ENCODE data around the gene KMO. TPM values are rescaled to one million over a fixed set of nuclear protein-coding genes. Genes with fewer than 3 reads are reported as not detected.

Gene KMO
- total RNA-seq, 4 donors from 2014 or later = 0.04 to 0.19 (median 0.07) TPM

GRCh38 chr1:241641773-241642592, 109.8 kb downstream of the KMO start:
- no peak for TF ChIP-seq POLR2A (IDR thresholded peaks at IDR 0.05)
- TF ChIP-seq, protein P1, sequence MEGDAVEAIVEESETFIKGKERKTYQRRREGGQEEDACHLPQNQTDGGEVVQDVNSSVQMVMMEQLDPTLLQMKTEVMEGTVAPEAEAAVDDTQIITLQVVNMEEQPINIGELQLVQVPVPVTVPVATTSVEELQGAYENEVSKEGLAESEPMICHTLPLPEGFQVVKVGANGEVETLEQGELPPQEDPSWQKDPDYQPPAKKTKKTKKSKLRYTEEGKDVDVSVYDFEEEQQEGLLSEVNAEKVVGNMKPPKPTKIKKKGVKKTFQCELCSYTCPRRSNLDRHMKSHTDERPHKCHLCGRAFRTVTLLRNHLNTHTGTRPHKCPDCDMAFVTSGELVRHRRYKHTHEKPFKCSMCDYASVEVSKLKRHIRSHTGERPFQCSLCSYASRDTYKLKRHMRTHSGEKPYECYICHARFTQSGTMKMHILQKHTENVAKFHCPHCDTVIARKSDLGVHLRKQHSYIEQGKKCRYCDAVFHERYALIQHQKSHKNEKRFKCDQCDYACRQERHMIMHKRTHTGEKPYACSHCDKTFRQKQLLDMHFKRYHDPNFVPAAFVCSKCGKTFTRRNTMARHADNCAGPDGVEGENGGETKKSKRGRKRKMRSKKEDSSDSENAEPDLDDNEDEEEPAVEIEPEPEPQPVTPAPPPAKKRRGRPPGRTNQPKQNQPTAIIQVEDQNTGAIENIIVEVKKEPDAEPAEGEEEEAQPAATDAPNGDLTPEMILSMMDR (IDR thresholded peaks at IDR 0.05) = no peak
- H3K27ac ChIP-seq = peak overlapping the region in 1 of 4 donors; percentile 94
- peaks cover 0 to 37% (median 17%) of the 10 kb centered on the region in 3 donors for H3K4me1 ChIP-seq

DNA sequence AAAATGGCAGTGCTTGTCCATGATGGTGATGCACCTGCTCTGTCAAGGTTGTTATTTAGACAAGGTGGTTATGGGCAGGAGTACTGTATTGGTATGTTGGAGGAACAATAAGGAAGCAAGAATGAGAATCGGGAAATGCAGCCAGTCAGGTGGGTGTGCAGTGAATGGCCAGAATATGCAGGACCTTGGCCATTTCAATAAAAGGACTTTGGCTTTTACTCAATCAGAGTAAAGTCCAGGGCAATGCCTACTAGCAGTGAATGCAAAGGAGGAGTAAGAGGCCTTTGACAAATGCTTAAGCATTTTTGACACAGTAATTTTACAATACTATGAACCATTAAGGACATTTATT, 110.4 kb downstream of the KMO start:
- no peaks in the 10 kb centered on the region for H3K36me3 ChIP-seq
- TF ChIP-seq, protein P1 (IDR thresholded peaks at IDR 0.05) = no peak
- intact Hi-C loops (cut with DNase I) = no loop called here
- H3K27ac ChIP-seq = no peak overlapping the region
- peaks cover 0 to 32% (median 13%) of the 10 kb centered on the region in 3 donors for H3K4me1 ChIP-seq
- H3K9me3 ChIP-seq = no peaks in the 10 kb centered on the region
- no peak for DNase-seq
- H3K27me3 ChIP-seq = no peaks in the 10 kb centered on the region
- H3K4me3 ChIP-seq = no peak overlapping the region
- WGBS, 2 donors = 94 to 100% methylated on average over 1 of the region's 1 CpG

More at GRCh38 chr1:241641773-241642592, 109.8 kb downstream of the KMO start:
- no peaks in the 10 kb centered on the region for H3K27me3 ChIP-seq
- H3K36me3 ChIP-seq = no peaks in the 10 kb centered on the region
- 75 to 77% methylated on average over 12 of the region's 12 CpGs for WGBS, 2 donors
- no peak overlapping the region for H3K4me3 ChIP-seq
- intact Hi-C loops (cut with DNase I) = no loop called here
- no peaks in the 10 kb centered on the region for H3K9me3 ChIP-seq
- no peak for DNase-seq

DNA sequence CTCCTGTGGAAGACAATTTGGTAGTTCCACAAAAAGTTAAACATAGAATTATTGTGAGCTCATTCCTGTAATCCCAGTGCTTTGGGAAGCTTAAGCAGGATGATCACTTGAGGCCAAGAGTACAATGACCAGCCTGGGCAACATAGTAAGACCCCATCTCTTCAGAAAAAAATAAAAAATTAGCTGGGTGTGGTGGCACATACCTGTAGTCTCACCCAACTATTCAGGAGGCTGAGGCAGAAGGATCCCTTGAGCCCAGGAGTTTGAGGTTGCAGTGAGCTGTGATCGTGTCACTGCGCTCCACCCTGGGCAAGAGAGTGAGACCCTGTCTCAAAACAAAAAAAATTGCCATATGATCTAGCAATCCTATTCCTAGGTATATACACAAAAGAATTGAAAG, 112.1 kb downstream of the KMO start:
- DNase-seq = no peak
- intact Hi-C loops (cut with DNase I) = no loop called here
- WGBS, 2 donors = 95 to 100% methylated on average over 2 of the region's 2 CpGs

DNA sequence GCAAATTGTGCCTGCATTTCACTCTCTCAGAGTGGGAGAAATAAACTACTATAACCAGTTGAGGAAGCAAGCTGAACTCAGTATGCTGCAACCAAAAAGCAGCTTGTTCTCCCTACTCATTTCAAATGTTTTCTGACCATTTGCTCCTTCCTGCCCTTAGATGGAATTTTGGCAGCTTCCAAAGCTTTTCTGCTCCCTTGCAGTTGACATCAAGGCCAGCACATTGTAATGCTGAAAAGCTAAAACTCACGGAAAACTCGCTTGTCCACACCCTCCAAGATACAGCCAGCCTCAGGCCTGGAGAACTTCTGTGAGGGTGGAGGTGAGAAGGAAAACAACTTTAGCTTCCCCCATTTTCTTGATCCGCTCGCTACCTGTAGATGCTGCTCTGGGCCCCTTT, 113.0 kb downstream of the KMO start:
- WGBS, 2 donors = 68 to 83% methylated on average over 4 of the region's 4 CpGs
- Histone ChIP-seq H3K27me3 (no peaks in the 10 kb centered on the region), H3K36me3 (no peaks in the 10 kb centered on the region), H3K4me3 (no peak overlapping the region), H3K4me1 (peaks cover 0 to 12% (median 4%) of the 10 kb centered on the region in 3 donors), H3K27ac (no peak overlapping the region), H3K9me3 (no peaks in the 10 kb centered on the region)
- no peak for TF ChIP-seq POLR2A (IDR thresholded peaks at IDR 0.05)
- TF ChIP-seq, protein P1 (IDR thresholded peaks at IDR 0.05) = no peak
- intact Hi-C loops (cut with DNase I) = no loop called here
- no peak for DNase-seq

More for the DNA sequence above, 112.1 kb downstream of the KMO start:
- H3K4me1 ChIP-seq = peaks cover 0 to 15% (median 4%) of the 10 kb centered on the region in 3 donors
- H3K27ac ChIP-seq = no peak overlapping the region
- no peak overlapping the region for H3K4me3 ChIP-seq
- H3K9me3 ChIP-seq = no peaks in the 10 kb centered on the region
- no peaks in the 10 kb centered on the region for H3K36me3 ChIP-seq
- no peak for TF ChIP-seq POLR2A (IDR thresholded peaks at IDR 0.05)
- TF ChIP-seq, protein P1 (IDR thresholded peaks at IDR 0.05) = no peak
- H3K27me3 ChIP-seq = no peaks in the 10 kb centered on the region

Other genes with a start within 250 kb of the KMO start
- not detected for gene RGS7, start 175.2 kb upstream of the KMO start, total RNA-seq
- gene FH, start 12.6 kb upstream of the KMO start, total RNA-seq = 100 to 1,000 TPM in 1 of 4 donors, 10 to 100 TPM in 3; 44.6 to 101 (median 70.0) TPM
- 1 to 10 TPM; 4.2 to 9.0 (median 6.3) TPM for gene CHML, start 108.0 kb downstream of the KMO start, total RNA-seq
- gene OPN3, start 108.0 kb downstream of the KMO start, total RNA-seq = 10 to 100 TPM; 16.9 to 23.8 (median 21.9) TPM
- gene WDR64, start 119.9 kb downstream of the KMO start, total RNA-seq = not detected

Data from esophagus squamous epithelium (tissue), 5 donors.